WERI-Rb-1 (cell line): ENCODE data around the gene TTLL7.

Experiments used
- DNase-seq: peaks from one replicate; pipeline ENCODE4 v3.0.0-alpha.2; 2020
- H3K27ac ChIP-seq: fragments of 250-450 bp; sonication (Bioruptor Pico); 2 replicates; pipeline ENCODE4 v1.5.1; 2020; ENCODE audit warnings: mild to moderate bottlenecking, moderate library complexity
- H3K27me3 ChIP-seq: fragments of 250-450 bp; sonication (Bioruptor Pico); 2 replicates; pipeline ENCODE4 v1.5.1; 2021; ENCODE audit warnings: mild to moderate bottlenecking, low read depth, moderate library complexity; ENCODE audit not compliant: insufficient read depth, severe bottlenecking
- H3K36me3 ChIP-seq: fragments of 250-450 bp; sonication (Bioruptor Pico); 2 replicates; pipeline ENCODE4 v1.5.1; 2020; ENCODE audit warnings: mild to moderate bottlenecking, moderate library complexity
- H3K4me3 ChIP-seq: 2 replicates; pipeline ENCODE4 v1.5.1; 2011; ENCODE audit warnings: low read depth, mild to moderate bottlenecking, control low read depth, low read length
- H3K9me3 ChIP-seq: fragments of 250-450 bp; sonication (Bioruptor Pico); 2 replicates; pipeline ENCODE4 v1.5.1; 2021; ENCODE audit warnings: mild to moderate bottlenecking, moderate library complexity; ENCODE audit not compliant: severe bottlenecking
- CTCF ChIP-seq: IDR thresholded peaks from 2 replicates; pipeline ENCODE4 v1.5.1; 2011; ENCODE audit warnings: low read depth, mild to moderate bottlenecking, control low read depth, inconsistent platforms, low read length

Gene TTLL7

GRCh38 chr1:83970802-83971201 lies 28.1 kb downstream of the TTLL7 start:
- no peaks in the 10 kb centered on the region for H3K27me3 ChIP-seq
- no peak overlapping the region for H3K4me3 ChIP-seq
- DNase-seq: no peak
- H3K27ac ChIP-seq: no peak overlapping the region
- H3K36me3 ChIP-seq: peaks cover 3% of the 10 kb centered on the region; the same call in 1 of the 2 replicates
- no peaks in the 10 kb centered on the region for H3K9me3 ChIP-seq
- TF ChIP-seq CTCF: no peak

- Histone ChIP-seq H3K27me3 (no peaks in the 10 kb centered on the region), H3K36me3 (peaks cover 3% of the 10 kb centered on the region; the same call in 1 of the 2 replicates), H3K4me3 (no peak overlapping the region), H3K9me3 (no peaks in the 10 kb centered on the region), H3K27ac (no peak overlapping the region)
- TF ChIP-seq CTCF: no peak
- no peak for DNase-seq
These were observed 28.8 kb downstream of the TTLL7 start for GRCh38 chr1:83970114-83970513.

GRCh38 chr1:83967336-83967735 lies 31.6 kb downstream of the TTLL7 start:
- Histone ChIP-seq H3K27ac (no peak overlapping the region), H3K36me3 (peaks cover 8% of the 10 kb centered on the region), H3K9me3 (no peaks in the 10 kb centered on the region), H3K27me3 (no peaks in the 10 kb centered on the region), H3K4me3 (no peak overlapping the region)
- TF ChIP-seq CTCF: no peak
- DNase-seq: no peak

- Histone ChIP-seq H3K4me3 (no peak overlapping the region), H3K27ac (no peak overlapping the region), H3K36me3 (peaks cover 5% of the 10 kb centered on the region), H3K27me3 (no peaks in the 10 kb centered on the region), H3K9me3 (no peaks in the 10 kb centered on the region)
- TF ChIP-seq CTCF: no peak
- no peak for DNase-seq
These were observed 34.8 kb downstream of the TTLL7 start for GRCh38 chr1:83964153-83964552.

GRCh38 chr1:83961571-83962295 lies 37.2 kb downstream of the TTLL7 start:
- Histone ChIP-seq H3K27me3 (no peaks in the 10 kb centered on the region), H3K4me3 (no peak overlapping the region), H3K9me3 (no peaks in the 10 kb centered on the region), H3K27ac (no peak overlapping the region), H3K36me3 (peaks cover 5% of the 10 kb centered on the region)
- no peak for TF ChIP-seq CTCF
- DNase-seq: no peak
